H1 (cell line): ENCODE results near the gene SLC17A3. TPM values are rescaled to one million over a fixed set of nuclear protein-coding genes. Genes with fewer than 3 reads are reported as not detected.

Experiments
- CTCF ChIA-PET: fragments of 300-600 bp; sonication (Branson Sonifier 250); formaldehyde crosslinking; loops from one replicate; lab custom pipeline; 2021; ENCODE audit not compliant: partially characterized antibody; lab: Charles Lee
- POLR2A ChIA-PET: fragments of 300-600 bp; sonication (Branson Sonifier 250); formaldehyde crosslinking; loops from one replicate; lab custom pipeline; 2021; ENCODE audit warnings: inconsistent platforms; ENCODE audit not compliant: partially characterized antibody; lab: Charles Lee
- DNase-seq, 2 experiments: peaks; one replicate each; pipeline versions ENCODE4 v3.0.0 to v3.0.0-alpha.2; 2010 to 2022; ENCODE audit warnings: low spot score in 2 of 2, low read depth in 1 of 2, mixed read lengths in 1 of 2
- FAIRE-seq: peaks from 2 replicates; lab custom pipeline; 2011; peaks lifted over from hg19 to GRCh38; lab: Jason Lieb, UNC
- H2AFZ ChIP-seq: 2 replicates; pipeline ENCODE4 v1.8.1; 2012; ENCODE audit warnings: low read length, inconsistent platforms
- H2AK5ac ChIP-seq: 2 replicates; pipeline ENCODE4 v1.6.1; 2013; ENCODE audit warnings: low read depth, low read length
- H2BK120ac ChIP-seq: replicated peaks from 2 replicates; pipeline ENCODE3; 2013; ENCODE audit warnings: low read depth, low read length, inconsistent platforms
- H2BK12ac ChIP-seq: 2 replicates; pipeline ENCODE4 v1.6.1; 2013; ENCODE audit warnings: low read depth, low read length
- H2BK15ac ChIP-seq: 2 replicates; pipeline ENCODE4 v1.6.1; 2013; ENCODE audit warnings: low read length
- H2BK20ac ChIP-seq: 2 replicates; pipeline ENCODE4 v1.6.1; 2013; ENCODE audit warnings: low read length
- H2BK5ac ChIP-seq: 2 replicates; pipeline ENCODE4 v1.6.1; 2013; ENCODE audit warnings: low read depth, low read length
- H3K14ac ChIP-seq: 2 replicates; pipeline ENCODE4 v1.6.1; 2013; ENCODE audit warnings: inconsistent platforms; ENCODE audit not compliant: insufficient read length
- H3K18ac ChIP-seq: 2 replicates; pipeline ENCODE4 v1.6.1; 2013; ENCODE audit warnings: low read length; ENCODE audit errors: extremely low read depth
- H3K23ac ChIP-seq: 2 replicates; pipeline ENCODE4 v1.6.1; 2013; ENCODE audit warnings: inconsistent platforms; ENCODE audit not compliant: insufficient read length
- H3K23me2 ChIP-seq: 2 replicates; pipeline ENCODE4 v1.6.1; 2013; ENCODE audit warnings: low read depth, low read length
- H3K27ac ChIP-seq: 2 replicates; pipeline ENCODE4 v1.6.1; 2011; ENCODE audit warnings: low read depth, low read length, inconsistent platforms
- H3K27me3 ChIP-seq, 4 experiments: replicated peaks in 1 of 4; 1 replicate in 1 of 4; 2 replicates in 3 of 4; pipeline versions ENCODE4 v1.6.1 to v1.8.1; 2011 to 2013; ENCODE audit warnings: low read length in 3 of 4, mild to moderate bottlenecking in 3 of 4, inconsistent platforms in 2 of 4, mixed read lengths in 2 of 4, moderate library complexity in 1 of 4; ENCODE audit not compliant: control insufficient read depth in 3 of 4, insufficient read depth in 3 of 4; ENCODE audit errors: extremely low read depth in 1 of 4
- H3K36me3 ChIP-seq, 4 experiments: 2 replicates each; pipeline versions ENCODE4 v1.6.1 to v1.8.1; 2011 to 2013; ENCODE audit warnings: mild to moderate bottlenecking in 4 of 4, low read length in 3 of 4, moderate library complexity in 2 of 4, control low read depth in 1 of 4, inconsistent platforms in 1 of 4; ENCODE audit not compliant: insufficient read depth in 4 of 4, control insufficient read depth in 2 of 4
- H3K4ac ChIP-seq: replicated peaks from 2 replicates; pipeline ENCODE3; 2013; ENCODE audit warnings: low read length, low read depth, mixed read lengths, inconsistent platforms; ENCODE audit not compliant: insufficient read length
- H3K4me1 ChIP-seq, 4 experiments: replicated peaks in 1 of 4; 1 replicate in 1 of 4; 2 replicates in 3 of 4; pipeline versions ENCODE4 v1.6.1 to v1.8.1; 2011 to 2013; ENCODE audit warnings: low read length in 3 of 4, inconsistent platforms in 2 of 4, mixed read lengths in 1 of 4; ENCODE audit not compliant: insufficient read depth in 4 of 4, control insufficient read depth in 3 of 4
- H3K4me2 ChIP-seq, 2 experiments: 2 replicates each; pipeline versions ENCODE4 v1.6.1 to v1.8.1; 2011 to 2013; ENCODE audit warnings: low read depth in 2 of 2, low read length in 2 of 2, control low read depth in 1 of 2, inconsistent platforms in 1 of 2, mild to moderate bottlenecking in 1 of 2; ENCODE audit not compliant: insufficient read depth in 1 of 2
- H3K4me3 ChIP-seq, 4 experiments: fragments of 200-600, 300-600 bp in 1 of 4; sonication (generic), shearing (Covaris generic), sonication (Bioruptor Twin) in 1 of 4; 2 replicates each; pipeline versions ENCODE4 v1.5.1 to v1.8.1; 2011 to 2016; ENCODE audit warnings: low read length in 4 of 4, low read depth in 3 of 4, control low read depth in 2 of 4, inconsistent platforms in 2 of 4, mild to moderate bottlenecking in 2 of 4, mixed read lengths in 1 of 4, moderate library complexity in 1 of 4; ENCODE audit not compliant: insufficient read depth in 2 of 4; ENCODE audit errors: extremely low read depth in 1 of 4
- H3K56ac ChIP-seq: replicated peaks from 2 replicates; pipeline ENCODE3; 2013; ENCODE audit warnings: low read depth, mild to moderate bottlenecking, mixed read lengths, low read length, inconsistent platforms; ENCODE audit not compliant: insufficient read length
- H3K79me1 ChIP-seq: 2 replicates; pipeline ENCODE4 v1.6.1; 2013; ENCODE audit warnings: low read depth, low read length, control low read depth
- H3K79me2 ChIP-seq, 2 experiments: 2 replicates each; pipeline versions ENCODE4 v1.6.1 to v1.8.1; 2012 to 2013; ENCODE audit warnings: low read length in 2 of 2, mild to moderate bottlenecking in 2 of 2, inconsistent platforms in 1 of 2; ENCODE audit not compliant: insufficient read depth in 2 of 2, control insufficient read depth in 1 of 2
- H3K9ac ChIP-seq, 4 experiments: replicated peaks in 1 of 4; 1 replicate in 1 of 4; 2 replicates in 3 of 4; pipeline versions ENCODE4 v1.6.1 to v1.8.1; 2011 to 2013; ENCODE audit warnings: low read depth in 3 of 4, low read length in 3 of 4, control low read depth in 2 of 4, mild to moderate bottlenecking in 2 of 4, moderate library complexity in 2 of 4, inconsistent platforms in 1 of 4; ENCODE audit errors: extremely low read depth in 1 of 4
- H3K9me3 ChIP-seq, 2 experiments: 2 replicates each; pipeline versions ENCODE4 v1.6.1 to v1.8.1; 2012 to 2013; ENCODE audit warnings: mild to moderate bottlenecking in 2 of 2, moderate library complexity in 2 of 2, control low read depth in 1 of 2, inconsistent platforms in 1 of 2, low read depth in 1 of 2, low read length in 1 of 2, mixed read lengths in 1 of 2; ENCODE audit not compliant: insufficient read depth in 2 of 2
- H4K20me1 ChIP-seq, 2 experiments: replicated peaks in 1 of 2; 2 replicates each; pipeline versions ENCODE3 to v1.8.1; 2011 to 2013; ENCODE audit warnings: inconsistent platforms in 2 of 2, low read length in 2 of 2, mild to moderate bottlenecking in 1 of 2; ENCODE audit not compliant: insufficient read depth in 2 of 2, control insufficient read depth in 1 of 2
- H4K5ac ChIP-seq: 2 replicates; pipeline ENCODE4 v1.6.1; 2013; ENCODE audit warnings: low read length, low read depth, mixed read lengths, inconsistent platforms; ENCODE audit not compliant: insufficient read length
- H4K8ac ChIP-seq: 2 replicates; pipeline ENCODE4 v1.8.0; 2013; ENCODE audit warnings: mild to moderate bottlenecking, moderate library complexity, low read length, inconsistent platforms; ENCODE audit not compliant: insufficient read depth; ENCODE audit errors: extremely low read depth
- H4K91ac ChIP-seq: replicated peaks from 2 replicates; pipeline ENCODE3; 2013; ENCODE audit warnings: low read length, mixed read lengths, inconsistent platforms; ENCODE audit not compliant: insufficient read length
- ASH2L ChIP-seq: fragments of 200-600, 300-600 bp; sonication (generic); IDR thresholded peaks from one replicate; pipeline ENCODE4 v1.7.1; 2017; ENCODE audit warnings: low read length
- CHD2 ChIP-seq: IDR thresholded peaks from 2 replicates; pipeline ENCODE4 v1.6.1; 2012; ENCODE audit warnings: low read length, improper control_type of control experiment
- WGBS, 2 experiments: shearing (Covaris generic) in 1 of 2; methylation state at CpG; one replicate each; pipeline versions ENCODE4 v1.1.6 to v1.1.7; 2013 to 2015; ENCODE audit warnings: low lambda C conversion rate in 2 of 2, mixed read lengths in 2 of 2, inconsistent platforms in 1 of 2, low coverage in 1 of 2, missing lambda C conversion rate in 1 of 2; ENCODE audit not compliant: insufficient replicate concordance in 2 of 2, insufficient coverage in 1 of 2, insufficient read length in 1 of 2; ENCODE audit errors: extremely low coverage in 1 of 2, missing lambda C conversion rate in 1 of 2; 5-methylcytosine and 5-hydroxymethylcytosine counted together
- polyA plus RNA-seq, 7 experiments: library from polyadenylated mRNA; depleted of rRNA in 3 of 7; stranded (reverse) in 5 of 7; unstranded in 2 of 7; fragments of >200 nt in 5 of 7; fragments of 200-250 nt in 2 of 7; gene quantifications; 1 replicate in 5 of 7; 2 replicates in 1 of 7; 4 replicates in 1 of 7; pipeline versions ENCODE4 v1.2.1 to v1.2.3, GENCODE V29; 2011 to 2013; ENCODE audit warnings: missing spikeins in 2 of 7, mixed read lengths in 2 of 7
- total RNA-seq: library from RNA; stranded (reverse); fragmentation: NEBNext Ultra II Directional; extraction: Animal tissue kit (Norgen Biotek cat#: 25700); gene quantifications from 2 replicates; pipeline ENCODE4 v1.2.1, GENCODE V29; 2021

SLC17A3 gene
- total and polyA plus RNA-seq, 2 of the 8 experiments (the other 6 are each of a cell fraction or from before 2014, with no cell fraction given), result not detected

GRCh38 chr6:25880601-25881000 is 6.6 kb upstream of the SLC17A3 start:
- Histone ChIP-seq H2BK5ac (no peak overlapping the region), H4K20me1 (no peaks in the 10 kb centered on the region), H3K79me1 (no peaks in the 10 kb centered on the region), H3K79me2 (no peaks in the 10 kb centered on the region), H3K4me3 (no peak overlapping the region), H2AK5ac (no peak overlapping the region), H2AFZ (no peak overlapping the region), H4K8ac (no peak overlapping the region), H2BK15ac (no peak overlapping the region), H3K4me2 (no peak overlapping the region), H3K23me2 (no peaks in the 10 kb centered on the region; the same call in 1 of the 2 replicates), H3K14ac (no peak overlapping the region), H3K18ac (no peak overlapping the region), H3K27ac (no peak overlapping the region), H3K4ac (no peak overlapping the region), H3K4me1 (no peaks in the 10 kb centered on the region; a peak in 1 of 7 replicates), H2BK12ac (no peak overlapping the region), H3K23ac (no peak overlapping the region), H3K27me3 (peaks cover 0 to 4% (median 0%) of the 10 kb centered on the region in 4 experiments; a peak in 1 of 7 replicates), H3K36me3 (no peaks in the 10 kb centered on the region), H4K5ac (no peak overlapping the region), H3K9ac (no peak overlapping the region), H2BK20ac (no peak overlapping the region), H2BK120ac (no peak overlapping the region), H3K9me3 (no peaks in the 10 kb centered on the region), H3K56ac (no peak overlapping the region), H4K91ac (no peak overlapping the region)
- DNase-seq (no peak), FAIRE-seq (no peak)
- POLR2A ChIA-PET, result no interaction called here
- WGBS, 2 experiments, result 90% methylated on average over 4 of the region's 4 CpGs; no CpG with 5 or more reads in 1 of the 2 experiments
- CTCF ChIA-PET, result interaction anchor here (1.0 to 1.5 kb wide), 3 partner anchors 123 to 222 kb away, joined by 3 to 4 read pairs (median 4); no protein-coding TSS in a partner anchor
- TF ChIP-seq CHD2, result no peak
- TF ChIP-seq ASH2L, result no peak
